ENCODE results near the gene HSPA12B. TPM values are rescaled to one million over a fixed set of nuclear protein-coding genes. Genes with fewer than 3 reads are reported as not detected.

HSPA12B gene
- total RNA-seq, 1 experiment from 2014 or later = 2.7 TPM

GRCh38 chr20:3797226-3797545, 64.7 kb downstream of the HSPA12B start:
- Histone ChIP-seq H3K4me1 (ENCODE audit: insufficient read depth, low read length) (no peaks in the 10 kb centered on the region; the same call in 1 of the 2 replicates), H3K9ac (ENCODE audit: extremely low read depth, insufficient read length, low read length) (no peak overlapping the region), H2BK15ac (ENCODE audit: low read depth, low read length) (no peak overlapping the region), H3K9me3 (ENCODE audit: control insufficient read depth, low read depth, low read length) (no peaks in the 10 kb centered on the region), H3K56ac (ENCODE audit: insufficient read length, low read depth, low read length) (no peak overlapping the region), H3K23me2 (ENCODE audit: insufficient read length, low read depth, low read length, poor library complexity, severe bottlenecking) (peaks cover 19% of the 10 kb centered on the region), H3K4me2 (ENCODE audit: insufficient read depth, insufficient read length, low read length) (peak overlapping the region; percentile 35), H2BK5ac (ENCODE audit: insufficient read length, low read length) (no peak overlapping the region), H4K8ac (replicated peaks; ENCODE audit: insufficient read length, low read depth, low read length) (no peak overlapping the region), H4K91ac (ENCODE audit: insufficient read length, low read depth, low read length) (no peak overlapping the region), H3K27ac (ENCODE audit: insufficient read length, low read depth, low read length) (no peak overlapping the region), H3K23ac (ENCODE audit: insufficient read length, low read depth, low read length) (no peak overlapping the region), H3K79me1 (ENCODE audit: insufficient read depth, low read depth, low read length, poor library complexity, severe bottlenecking) (no peaks in the 10 kb centered on the region), H2BK12ac (ENCODE audit: insufficient read length, low read depth, low read length) (no peak overlapping the region), H3K18ac (ENCODE audit: insufficient read length, low read depth, low read length) (no peak overlapping the region), H4K5ac (ENCODE audit: insufficient read length, low read depth, low read length) (no peak overlapping the region), H2AK5ac (ENCODE audit: insufficient read length, low read length) (no peak overlapping the region), H3T11ph (ENCODE audit: low read length) (no peak overlapping the region), H3K14ac (ENCODE audit: insufficient read depth, low read length) (no peak overlapping the region), H3K79me2 (ENCODE audit: insufficient read depth, low read length) (no peaks in the 10 kb centered on the region), H2AFZ (ENCODE audit: low read length) (no peak overlapping the region), H3K27me3 (ENCODE audit: insufficient read depth, low read length) (no peaks in the 10 kb centered on the region), H4K20me1 (ENCODE audit: control insufficient read depth, insufficient read depth, insufficient read length) (no peaks in the 10 kb centered on the region), H2BK20ac (ENCODE audit: low read depth, low read length, poor library complexity, severe bottlenecking) (no peak overlapping the region), H3K4ac (ENCODE audit: low read depth, low read length) (no peak overlapping the region), H2BK120ac (ENCODE audit: low read depth, low read length, poor library complexity, severe bottlenecking) (no peak overlapping the region)
- peak overlapping the region; percentile 73 to 92 for H3K4me3 Mint-ChIP-seq
- no peak for DNase-seq
- peaks cover 8 to 18% (median 13%) of the 10 kb centered on the region in 3 experiments; a peak in 5 of 7 replicates for H3K36me3 Mint-ChIP-seq (ENCODE audit: insufficient read depth in 1 of 3, low read depth in 3 of 3)
- peak overlapping the region in 1 of 3 experiments; percentile 23; a peak in 1 of 7 replicates for H3K27ac Mint-ChIP-seq
- no CpG with 5 or more reads among the region's 5 CpGs for WGBS (ENCODE audit: extremely low coverage, insufficient read length, low lambda C conversion rate)
- peaks cover 42 to 54% of the 10 kb centered on the region in 2 experiments for H3K4me1 Mint-ChIP-seq
- H3K27me3 Mint-ChIP-seq (ENCODE audit: low read depth) = peaks cover 19% of the 10 kb centered on the region
- H3K9me3 Mint-ChIP-seq = no peaks in the 10 kb centered on the region
- TF ChIP-seq, protein P1, sequence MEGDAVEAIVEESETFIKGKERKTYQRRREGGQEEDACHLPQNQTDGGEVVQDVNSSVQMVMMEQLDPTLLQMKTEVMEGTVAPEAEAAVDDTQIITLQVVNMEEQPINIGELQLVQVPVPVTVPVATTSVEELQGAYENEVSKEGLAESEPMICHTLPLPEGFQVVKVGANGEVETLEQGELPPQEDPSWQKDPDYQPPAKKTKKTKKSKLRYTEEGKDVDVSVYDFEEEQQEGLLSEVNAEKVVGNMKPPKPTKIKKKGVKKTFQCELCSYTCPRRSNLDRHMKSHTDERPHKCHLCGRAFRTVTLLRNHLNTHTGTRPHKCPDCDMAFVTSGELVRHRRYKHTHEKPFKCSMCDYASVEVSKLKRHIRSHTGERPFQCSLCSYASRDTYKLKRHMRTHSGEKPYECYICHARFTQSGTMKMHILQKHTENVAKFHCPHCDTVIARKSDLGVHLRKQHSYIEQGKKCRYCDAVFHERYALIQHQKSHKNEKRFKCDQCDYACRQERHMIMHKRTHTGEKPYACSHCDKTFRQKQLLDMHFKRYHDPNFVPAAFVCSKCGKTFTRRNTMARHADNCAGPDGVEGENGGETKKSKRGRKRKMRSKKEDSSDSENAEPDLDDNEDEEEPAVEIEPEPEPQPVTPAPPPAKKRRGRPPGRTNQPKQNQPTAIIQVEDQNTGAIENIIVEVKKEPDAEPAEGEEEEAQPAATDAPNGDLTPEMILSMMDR (conservative IDR thresholded peaks at IDR 0.05) = no peak

All from H9 (cell line).